HG03095 (cell line): ENCODE results near the gene TMEM200A.

Experiments used
- ATAC-seq: cut with Tn5 transposase; IDR thresholded peaks from one replicate; pipeline ENCODE4 v1.9.1; 2021; ENCODE audit warnings: moderate library complexity; ENCODE audit not compliant: unreplicated experiment

TMEM200A gene

GRCh38 chr6:130377371-130377770 lies 11.6 kb downstream of the TMEM200A start:
- no peak for ATAC-seq

- no peak for ATAC-seq
Measured at GRCh38 chr6:130377915-130378314, 12.1 kb downstream of the TMEM200A start.

GRCh38 chr6:130379223-130379622 lies 13.4 kb downstream of the TMEM200A start:
- ATAC-seq = no peak

- no peak for ATAC-seq
Measured at GRCh38 chr6:130381012-130381411, 15.2 kb downstream of the TMEM200A start.

- ATAC-seq = peak; percentile 84
Measured at GRCh38 chr6:130381459-130382380, 15.9 kb downstream of the TMEM200A start.

- ATAC-seq = no peak
Measured at GRCh38 chr6:130382872-130383490, 17.2 kb downstream of the TMEM200A start.

- ATAC-seq = no peak
Measured at GRCh38 chr6:130385064-130385695, 19.4 kb downstream of the TMEM200A start.

GRCh38 chr6:130389142-130389541 lies 23.3 kb downstream of the TMEM200A start:
- ATAC-seq = no peak

- ATAC-seq = no peak
Measured at GRCh38 chr6:130390890-130391289, 25.1 kb downstream of the TMEM200A start.

- no peak for ATAC-seq
Measured at GRCh38 chr6:130393306-130393705, 27.5 kb downstream of the TMEM200A start.

GRCh38 chr6:130394246-130394645 lies 28.4 kb downstream of the TMEM200A start:
- no peak for ATAC-seq

- ATAC-seq = no peak
Measured at GRCh38 chr6:130395164-130395563, 29.3 kb downstream of the TMEM200A start.

- ATAC-seq = no peak
Measured at GRCh38 chr6:130396722-130397121, 30.9 kb downstream of the TMEM200A start.

GRCh38 chr6:130405549-130405948 lies 39.7 kb downstream of the TMEM200A start:
- no peak for ATAC-seq

- ATAC-seq = no peak
Measured at GRCh38 chr6:130407032-130407431, 41.2 kb downstream of the TMEM200A start.

- no peak for ATAC-seq
Measured at GRCh38 chr6:130409418-130410100, 43.7 kb downstream of the TMEM200A start.

GRCh38 chr6:130411481-130411880 lies 45.7 kb downstream of the TMEM200A start:
- no peak for ATAC-seq

GRCh38 chr6:130412556-130413290 lies 46.9 kb downstream of the TMEM200A start:
- ATAC-seq = no peak

- no peak for ATAC-seq
Measured at GRCh38 chr6:130417951-130418350, 52.1 kb downstream of the TMEM200A start.

- ATAC-seq = no peak
Measured at GRCh38 chr6:130420911-130421310, 55.1 kb downstream of the TMEM200A start.
